NCI-H2107 (cell line): ENCODE data around the gene POLG2.
"Not testable (repeated sequence)": the region's sequence is repeated elsewhere in the genome, so short reads cannot be mapped to it uniquely, and the experiment has no call there.

Experiments
- DNase-seq: peaks from one replicate; lab custom pipeline; 2025; lab: John Stamatoyannopoulos, UW

Gene POLG2

GRCh38 chr17:64439521-64439920 lies 57.3 kb downstream of the POLG2 start:
- not testable (repeated sequence) for DNase-seq

- DNase-seq, result no peak
Observed at GRCh38 chr17:64437944-64438525, 58.8 kb downstream of the POLG2 start.

DNA sequence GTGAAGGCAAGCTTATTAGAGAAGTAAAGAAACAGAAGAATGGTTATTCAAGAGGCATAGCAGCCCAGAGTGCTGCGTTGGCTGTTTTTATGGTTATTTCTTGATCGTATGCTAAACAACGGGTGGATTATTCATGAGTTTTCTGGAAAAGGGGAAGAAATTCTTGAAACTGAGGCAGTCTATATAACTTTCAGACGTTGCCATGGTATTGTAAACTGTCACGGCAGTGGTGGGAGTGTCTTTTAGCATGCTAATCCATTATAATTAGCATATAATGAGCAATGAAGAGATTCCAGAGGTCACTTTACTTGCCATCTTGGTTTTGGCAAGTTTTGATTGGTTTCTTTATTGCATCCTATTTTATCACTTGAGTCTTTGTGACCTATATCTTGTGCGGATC lies 65.3 kb downstream of the POLG2 start:
- no peak for DNase-seq

DNA sequence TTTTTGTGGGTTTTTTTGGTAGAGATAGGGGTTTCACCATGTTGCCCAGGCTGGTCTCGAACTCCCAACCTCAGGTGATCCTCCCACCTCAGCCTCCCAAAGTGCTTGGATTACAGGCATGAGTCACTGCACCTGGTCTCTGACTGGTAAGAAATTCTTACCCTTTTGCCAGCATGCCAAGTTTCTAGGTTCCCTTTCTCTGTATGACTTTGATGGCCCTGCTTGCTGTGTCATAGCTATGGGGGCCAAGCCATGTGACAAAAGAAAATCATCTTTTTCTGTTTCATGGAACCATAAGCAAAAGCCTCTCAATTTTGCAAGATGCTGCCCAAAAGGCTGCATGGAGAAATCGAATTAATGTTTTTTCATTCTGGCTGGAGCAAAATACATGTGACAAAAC lies 66.8 kb downstream of the POLG2 start:
- not testable (repeated sequence) for DNase-seq

DNA sequence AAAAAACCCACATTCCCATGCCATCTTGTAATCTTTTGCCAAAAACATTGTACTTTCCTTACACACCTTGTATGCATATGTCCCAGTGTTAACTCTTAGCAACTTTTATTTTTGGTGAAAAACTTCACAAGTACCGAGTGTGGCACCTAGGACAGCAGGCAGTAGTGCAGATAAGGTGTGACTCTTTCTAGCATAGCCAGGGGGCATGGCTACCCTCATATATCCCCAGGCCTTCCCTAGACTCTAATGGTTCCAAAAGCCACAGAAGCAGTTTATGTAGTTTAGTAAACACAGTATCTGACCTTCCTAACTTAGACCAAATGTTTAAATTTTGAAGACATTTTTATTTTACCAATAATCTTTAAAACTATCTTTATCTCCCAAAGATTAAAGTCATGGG lies 68.4 kb downstream of the POLG2 start:
- DNase-seq, result no peak
